Left ventricle myocardium inferior (tissue), 1 donor: Measurements from ENCODE around the gene UGT2B17. TPM values are rescaled to one million over a fixed set of nuclear protein-coding genes. Genes with fewer than 3 reads are reported as not detected.

Source experiments
- DNase-seq: peaks from one replicate; pipeline ENCODE4 v3.0.0-alpha.2; 2020
- H3K27ac ChIP-seq: fragments of 200-600 bp; replicated peaks from 2 replicates; pipeline ENCODE4 v1.8.0; 2021
- H3K27me3 ChIP-seq: fragments of 200-600 bp; 2 replicates; pipeline ENCODE4 v1.8.0; 2021; ENCODE audit warnings: low read depth
- H3K36me3 ChIP-seq: fragments of 200-600 bp; 2 replicates; pipeline ENCODE4 v1.8.0; 2021
- H3K4me1 ChIP-seq: fragments of 200-600 bp; 2 replicates; pipeline ENCODE4 v1.8.0; 2021
- H3K4me3 ChIP-seq: fragments of 200-600 bp; 2 replicates; pipeline ENCODE4 v1.8.0; 2021; ENCODE audit warnings: mild to moderate bottlenecking, moderate library complexity
- H3K9me3 ChIP-seq: fragments of 200-600 bp; replicated peaks from 2 replicates; pipeline ENCODE4 v1.8.0; 2021
- CTCF ChIP-seq: fragments of 200-600 bp; IDR thresholded peaks from 2 replicates; pipeline ENCODE4 v1.8.0; 2021; ENCODE audit warnings: antibody characterized with exemption, mild to moderate bottlenecking, borderline replicate concordance
- intact Hi-C: fragments of 100-400 bp; cut with micrococcal nuclease; formaldehyde crosslinking; loops from one replicate; pipeline ENCODE4 v1.11.0; 2022
- total RNA-seq: library from RNA; stranded (reverse); fragmentation: NEBNext Ultra II Directional; extraction: Animal tissue kit (Norgen Biotek cat#: 25700); gene quantifications from one replicate; pipeline ENCODE4 v1.2.1, GENCODE V29; 2021
- donor health status: DM: no; HTN: yes; CAD: no; lungs with severe emphysema.

The UGT2B17 gene
- total RNA-seq, 1 donor from 2014 or later, result not detected

- Histone ChIP-seq H3K4me1 (no peaks in the 10 kb centered on the region), H3K4me3 (no peak overlapping the region), H3K36me3 (no peaks in the 10 kb centered on the region), H3K9me3 (no peaks in the 10 kb centered on the region), H3K27ac (no peak overlapping the region), H3K27me3 (no peaks in the 10 kb centered on the region)
- no peak for TF ChIP-seq CTCF
- intact Hi-C loops, result no loop called here
- no peak for DNase-seq
These were observed 16.6 kb upstream of the UGT2B17 start for GRCh38 chr4:68592673-68593072.

- Histone ChIP-seq H3K27me3 (no peaks in the 10 kb centered on the region), H3K27ac (no peak overlapping the region), H3K4me3 (no peak overlapping the region), H3K9me3 (peaks cover 10% of the 10 kb centered on the region), H3K4me1 (no peaks in the 10 kb centered on the region), H3K36me3 (no peaks in the 10 kb centered on the region)
- DNase-seq, result no peak
- intact Hi-C loops, result no loop called here
- TF ChIP-seq CTCF, result no peak
These were observed 15.1 kb upstream of the UGT2B17 start for GRCh38 chr4:68591204-68591603.

GRCh38 chr4:68589790-68590189, 13.7 kb upstream of the UGT2B17 start:
- TF ChIP-seq CTCF, result no peak
- no peak for DNase-seq
- H3K36me3 ChIP-seq, result no peaks in the 10 kb centered on the region
- H3K27me3 ChIP-seq, result no peaks in the 10 kb centered on the region
- no peaks in the 10 kb centered on the region for H3K4me1 ChIP-seq
- H3K27ac ChIP-seq, result no peak overlapping the region
- H3K4me3 ChIP-seq, result no peak overlapping the region
- H3K9me3 ChIP-seq, result peaks cover 20% of the 10 kb centered on the region
- intact Hi-C loops, result no loop called here

GRCh38 chr4:68582339-68582717, 6.2 kb upstream of the UGT2B17 start:
- Histone ChIP-seq H3K4me3 (no peak overlapping the region), H3K36me3 (no peaks in the 10 kb centered on the region), H3K27ac (no peak overlapping the region), H3K9me3 (peaks cover 20% of the 10 kb centered on the region), H3K4me1 (no peaks in the 10 kb centered on the region), H3K27me3 (no peaks in the 10 kb centered on the region)
- intact Hi-C loops, result no loop called here
- no peak for DNase-seq
- no peak for TF ChIP-seq CTCF

- intact Hi-C loops, result no loop called here
- no peak for TF ChIP-seq CTCF
- peaks cover 14% of the 10 kb centered on the region for H3K9me3 ChIP-seq
- H3K27me3 ChIP-seq, result no peaks in the 10 kb centered on the region
- no peaks in the 10 kb centered on the region for H3K4me1 ChIP-seq
- H3K27ac ChIP-seq, result no peak overlapping the region
- no peaks in the 10 kb centered on the region for H3K36me3 ChIP-seq
- DNase-seq, result no peak
- H3K4me3 ChIP-seq, result no peak overlapping the region
These were observed 5.5 kb upstream of the UGT2B17 start for GRCh38 chr4:68581383-68582338.
